Measurements from ENCODE around the gene SPRYD3.

SPRYD3 gene

DNA sequence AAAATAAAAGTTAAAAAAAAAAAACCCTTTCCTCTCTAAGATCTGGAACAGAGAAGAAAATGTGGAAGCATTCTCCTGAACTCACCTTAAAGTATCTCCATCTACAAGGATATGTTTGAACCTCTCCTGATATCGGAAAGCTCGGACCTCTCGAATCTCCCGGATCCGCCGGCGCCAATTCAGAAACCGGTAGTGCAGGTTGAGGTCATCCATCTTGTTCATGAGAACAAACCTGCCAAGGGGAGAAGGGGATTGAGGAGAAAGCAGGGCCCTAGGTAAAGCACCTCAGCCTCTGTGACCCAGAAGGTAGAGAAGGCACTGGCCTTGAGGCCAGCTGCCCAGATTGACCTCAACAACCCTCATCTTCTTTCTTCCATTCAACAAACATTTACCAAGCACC is 2.2 kb downstream of the SPRYD3 start:
- Histone ChIP-seq H3K9me2 (replicated peaks; ENCODE audit: control insufficient read depth, low read length) (no peaks in the 10 kb centered on the region), H3K4me3 (ENCODE audit: low read length) (no peak overlapping the region), H3K79me2 (ENCODE audit: control insufficient read depth, low read length) (peaks cover 18% of the 10 kb centered on the region), H4K20me1 (ENCODE audit: control insufficient read depth, insufficient read depth, low read depth, low read length) (no peaks in the 10 kb centered on the region), H3K9me3 (ENCODE audit: control insufficient read depth, insufficient read depth, low read length) (no peaks in the 10 kb centered on the region), H3F3A (ENCODE audit: control insufficient read depth, insufficient read depth) (no peaks in the 10 kb centered on the region), H3K36me3 (ENCODE audit: control insufficient read depth, low read length) (peaks cover 35% of the 10 kb centered on the region), H3K4me2 (ENCODE audit: low read length) (no peak overlapping the region), H3K27me3 (ENCODE audit: control insufficient read depth, low read length) (no peaks in the 10 kb centered on the region), H3K4me1 (ENCODE audit: control insufficient read depth, low read length) (peaks cover 25% of the 10 kb centered on the region), H3K27ac (ENCODE audit: low read depth, low read length) (no peak overlapping the region)
- TF ChIP-seq, protein P1, sequence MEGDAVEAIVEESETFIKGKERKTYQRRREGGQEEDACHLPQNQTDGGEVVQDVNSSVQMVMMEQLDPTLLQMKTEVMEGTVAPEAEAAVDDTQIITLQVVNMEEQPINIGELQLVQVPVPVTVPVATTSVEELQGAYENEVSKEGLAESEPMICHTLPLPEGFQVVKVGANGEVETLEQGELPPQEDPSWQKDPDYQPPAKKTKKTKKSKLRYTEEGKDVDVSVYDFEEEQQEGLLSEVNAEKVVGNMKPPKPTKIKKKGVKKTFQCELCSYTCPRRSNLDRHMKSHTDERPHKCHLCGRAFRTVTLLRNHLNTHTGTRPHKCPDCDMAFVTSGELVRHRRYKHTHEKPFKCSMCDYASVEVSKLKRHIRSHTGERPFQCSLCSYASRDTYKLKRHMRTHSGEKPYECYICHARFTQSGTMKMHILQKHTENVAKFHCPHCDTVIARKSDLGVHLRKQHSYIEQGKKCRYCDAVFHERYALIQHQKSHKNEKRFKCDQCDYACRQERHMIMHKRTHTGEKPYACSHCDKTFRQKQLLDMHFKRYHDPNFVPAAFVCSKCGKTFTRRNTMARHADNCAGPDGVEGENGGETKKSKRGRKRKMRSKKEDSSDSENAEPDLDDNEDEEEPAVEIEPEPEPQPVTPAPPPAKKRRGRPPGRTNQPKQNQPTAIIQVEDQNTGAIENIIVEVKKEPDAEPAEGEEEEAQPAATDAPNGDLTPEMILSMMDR (IDR thresholded peaks at IDR 0.05; ENCODE audit: low read depth, low read length, poor library complexity, severe bottlenecking), result no peak
- no peak for TF ChIP-seq EZH2phosphoT487 (IDR thresholded peaks at IDR 0.05; ENCODE audit: borderline replicate concordance, low read length)

DNA sequence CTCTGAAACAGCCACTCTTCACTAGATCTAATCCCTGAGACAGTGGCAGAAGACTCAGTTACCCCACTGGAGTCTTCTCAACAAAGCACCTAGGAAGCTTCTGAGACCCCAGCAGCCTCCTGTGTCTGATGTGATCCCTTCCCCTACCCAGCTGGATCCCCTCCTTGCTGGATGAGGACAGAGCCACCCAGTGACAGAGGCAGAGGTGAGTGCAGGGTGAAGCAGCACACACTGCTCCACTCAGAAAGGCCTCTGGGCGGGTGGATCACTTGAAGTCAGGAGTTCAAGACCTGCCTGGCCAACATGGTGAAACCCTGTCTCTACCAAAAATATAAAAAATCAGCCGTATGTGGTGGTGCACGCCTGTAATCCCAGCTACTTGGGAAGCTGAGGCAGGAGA is 2.7 kb downstream of the SPRYD3 start:
- Histone ChIP-seq H3K4me2 (ENCODE audit: low read length) (no peak overlapping the region), H3F3A (ENCODE audit: control insufficient read depth, insufficient read depth) (no peaks in the 10 kb centered on the region), H3K9me3 (ENCODE audit: control insufficient read depth, insufficient read depth, low read length) (no peaks in the 10 kb centered on the region), H3K79me2 (ENCODE audit: control insufficient read depth, low read length) (peaks cover 18% of the 10 kb centered on the region), H3K36me3 (ENCODE audit: control insufficient read depth, low read length) (peaks cover 35% of the 10 kb centered on the region), H3K9me2 (replicated peaks; ENCODE audit: control insufficient read depth, low read length) (no peaks in the 10 kb centered on the region), H3K27me3 (ENCODE audit: control insufficient read depth, low read length) (no peaks in the 10 kb centered on the region), H3K4me1 (ENCODE audit: control insufficient read depth, low read length) (peaks cover 28% of the 10 kb centered on the region), H3K27ac (ENCODE audit: low read depth, low read length) (no peak overlapping the region), H3K4me3 (ENCODE audit: low read length) (no peak overlapping the region), H4K20me1 (ENCODE audit: control insufficient read depth, insufficient read depth, low read depth, low read length) (no peaks in the 10 kb centered on the region)
- TF ChIP-seq, protein P1 (IDR thresholded peaks at IDR 0.05; ENCODE audit: low read depth, low read length, poor library complexity, severe bottlenecking), result no peak
- TF ChIP-seq EZH2phosphoT487 (IDR thresholded peaks at IDR 0.05; ENCODE audit: borderline replicate concordance, low read length), result no peak

DNA sequence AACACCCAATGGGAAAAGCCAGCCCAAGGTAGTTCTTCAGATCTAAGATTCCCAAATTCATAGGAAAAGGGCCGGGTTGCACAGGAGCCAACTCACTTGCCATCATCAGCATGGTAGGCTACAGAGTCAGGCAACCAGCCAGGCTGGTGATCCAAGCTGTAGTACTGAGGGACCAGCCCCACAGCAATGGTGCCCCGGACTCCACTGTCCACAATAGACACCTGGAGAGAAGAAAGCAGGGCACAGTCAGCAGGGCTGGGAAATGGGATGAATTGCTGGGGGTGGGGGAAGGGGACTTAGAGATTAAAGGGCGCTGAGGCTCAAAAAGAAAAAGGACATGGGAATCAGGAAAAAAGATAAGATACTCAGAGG is 4.2 kb downstream of the SPRYD3 start:
- Histone ChIP-seq H3F3A (ENCODE audit: control insufficient read depth, insufficient read depth) (no peaks in the 10 kb centered on the region), H3K79me2 (ENCODE audit: control insufficient read depth, low read length) (peaks cover 18% of the 10 kb centered on the region), H3K4me3 (ENCODE audit: low read length) (no peak overlapping the region), H3K36me3 (ENCODE audit: control insufficient read depth, low read length) (peaks cover 37% of the 10 kb centered on the region), H3K9me2 (replicated peaks; ENCODE audit: control insufficient read depth, low read length) (no peaks in the 10 kb centered on the region), H4K20me1 (ENCODE audit: control insufficient read depth, insufficient read depth, low read depth, low read length) (no peaks in the 10 kb centered on the region), H3K4me1 (ENCODE audit: control insufficient read depth, low read length) (peaks cover 27% of the 10 kb centered on the region), H3K27ac (ENCODE audit: low read depth, low read length) (no peak overlapping the region), H3K4me2 (ENCODE audit: low read length) (no peak overlapping the region), H3K27me3 (ENCODE audit: control insufficient read depth, low read length) (no peaks in the 10 kb centered on the region), H3K9me3 (ENCODE audit: control insufficient read depth, insufficient read depth, low read length) (no peaks in the 10 kb centered on the region)
- TF ChIP-seq EZH2phosphoT487 (IDR thresholded peaks at IDR 0.05; ENCODE audit: borderline replicate concordance, low read length), result no peak
- TF ChIP-seq, protein P1 (IDR thresholded peaks at IDR 0.05; ENCODE audit: low read depth, low read length, poor library complexity, severe bottlenecking), result no peak
